HG02840 (cell line): ENCODE results near the gene LIPT2.

Experiments
- ATAC-seq: cut with Tn5 transposase; IDR thresholded peaks from one replicate; pipeline ENCODE4 v1.9.1; 2021; ENCODE audit warnings: mild to moderate bottlenecking, moderate library complexity, moderate number of reproducible peaks; ENCODE audit not compliant: unreplicated experiment, low FRiP score

LIPT2 gene

DNA sequence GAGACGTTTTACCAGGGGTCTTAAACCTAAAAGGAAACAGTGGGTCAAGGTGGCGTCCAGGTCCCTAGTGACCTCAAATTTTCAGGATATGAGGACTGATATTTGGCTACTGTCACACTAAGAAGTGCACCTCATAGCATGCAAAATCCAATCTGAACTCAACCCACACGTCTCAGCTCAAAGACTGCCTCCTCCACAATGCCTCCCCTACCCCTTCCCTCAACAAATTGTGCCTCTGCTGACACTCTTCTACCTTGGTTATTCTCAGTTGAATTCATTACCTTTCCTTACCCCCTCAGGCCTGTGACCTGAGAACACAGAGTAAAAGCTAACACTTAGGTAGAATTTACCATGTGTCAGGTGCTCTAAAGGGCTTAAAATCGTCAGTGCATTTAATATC, 12.4 kb upstream of the LIPT2 start:
- ATAC-seq, result no peak

DNA sequence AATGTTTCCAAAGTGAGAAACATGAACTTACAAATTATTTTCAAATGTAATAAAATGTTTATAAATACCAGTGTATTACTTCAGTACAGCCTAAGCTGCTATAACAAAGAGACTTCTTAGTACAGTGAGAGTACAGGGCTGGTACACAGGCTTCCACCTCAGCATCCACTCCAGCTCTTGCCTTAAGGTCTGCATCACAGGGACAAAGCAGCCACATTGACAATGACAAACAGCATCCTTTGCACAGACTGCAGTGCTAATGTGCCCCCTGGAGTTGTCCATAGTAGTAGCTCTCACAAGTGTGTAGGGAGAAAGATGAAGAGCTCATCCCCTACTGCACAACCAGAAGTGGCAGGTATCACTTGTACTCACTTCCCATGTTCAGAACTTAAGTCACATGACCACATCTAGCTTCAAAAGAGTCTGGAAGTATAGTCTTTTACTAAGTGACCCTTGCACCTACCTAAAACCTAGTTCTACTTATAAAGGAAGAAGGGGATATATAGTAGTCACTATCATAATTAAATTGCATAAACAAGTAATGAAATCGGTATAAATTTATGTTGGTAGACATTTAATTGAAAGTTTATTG, 10.7 kb upstream of the LIPT2 start:
- no peak for ATAC-seq

DNA sequence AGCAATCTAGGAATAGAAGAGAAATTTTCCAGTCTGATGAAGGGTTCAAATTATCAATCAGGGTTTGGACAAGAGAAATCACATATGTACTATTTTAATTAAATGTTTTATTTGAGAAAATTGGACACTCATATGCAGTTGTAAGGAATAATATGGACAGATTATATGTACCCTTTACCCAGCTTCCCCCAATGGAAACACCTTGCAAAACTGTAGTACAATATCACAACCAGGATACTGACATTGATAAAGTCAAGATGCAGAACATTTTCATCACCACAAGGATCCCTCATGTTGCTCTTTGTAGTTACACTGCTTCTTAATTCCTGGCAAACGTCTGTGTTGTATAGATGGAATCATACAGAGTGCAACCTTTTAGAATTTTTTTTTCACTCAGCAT, 1.4 kb upstream of the LIPT2 start:
- no peak for ATAC-seq

DNA sequence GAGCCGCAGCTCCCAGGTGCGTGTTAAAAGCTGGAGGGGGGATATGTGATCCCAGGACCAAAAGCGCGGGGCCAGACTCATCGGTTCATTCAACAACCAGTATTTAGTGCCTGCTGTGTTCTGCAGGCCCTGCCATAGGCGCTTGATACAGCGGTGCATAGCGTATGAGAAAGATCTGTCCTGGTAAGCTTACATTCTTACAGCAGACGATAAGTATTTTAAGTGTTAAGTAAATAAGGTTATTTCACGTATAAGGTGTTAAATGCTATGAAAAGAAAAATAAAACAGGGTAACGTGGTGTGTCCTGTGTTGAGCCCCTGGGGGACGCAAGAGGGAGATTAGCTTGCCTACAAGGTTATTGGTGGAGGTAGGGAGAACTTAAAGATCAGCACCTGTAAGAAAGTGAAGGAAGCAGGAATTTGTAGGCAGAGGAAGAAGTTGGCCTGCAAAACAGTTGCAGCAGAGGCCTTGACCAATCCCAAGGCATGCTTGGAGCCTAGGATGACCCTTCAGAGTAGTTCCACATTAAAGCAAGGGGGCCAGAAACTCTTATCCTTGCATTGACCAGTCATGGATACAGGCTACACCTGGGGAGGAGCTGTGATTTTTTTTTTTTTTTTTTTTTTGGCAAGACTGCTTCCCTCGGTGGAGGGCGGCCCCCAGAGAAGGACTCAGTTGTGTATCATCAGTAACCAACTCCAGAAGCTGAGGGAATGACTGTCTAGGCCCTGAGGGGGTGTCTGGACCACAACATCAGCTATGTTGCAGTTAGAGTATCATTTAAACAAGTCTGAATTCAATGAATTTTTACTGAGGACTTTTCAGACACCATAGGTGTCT, 487 bp upstream of the LIPT2 start:
- ATAC-seq, result no peak

DNA sequence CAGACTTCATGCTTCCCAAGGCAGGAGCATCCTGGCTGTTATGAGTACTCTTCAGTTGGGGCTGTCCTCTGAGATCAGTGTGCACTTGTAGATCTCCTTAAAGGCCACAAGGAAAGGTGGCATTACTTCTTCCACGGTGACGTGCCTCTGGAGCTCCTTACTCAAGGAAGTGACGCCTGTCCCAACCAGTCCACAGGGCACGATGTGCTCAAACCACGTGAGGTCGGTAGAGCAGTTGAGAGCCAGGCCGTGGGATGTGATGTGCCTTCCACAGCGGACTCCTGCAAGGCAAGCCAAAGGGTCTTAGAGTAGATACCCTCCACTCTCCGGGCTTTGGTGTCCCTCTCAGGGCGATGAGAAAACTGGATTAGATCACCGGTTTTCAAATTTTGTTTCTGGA, 1.4 kb downstream of the LIPT2 start:
- ATAC-seq, result no peak

DNA sequence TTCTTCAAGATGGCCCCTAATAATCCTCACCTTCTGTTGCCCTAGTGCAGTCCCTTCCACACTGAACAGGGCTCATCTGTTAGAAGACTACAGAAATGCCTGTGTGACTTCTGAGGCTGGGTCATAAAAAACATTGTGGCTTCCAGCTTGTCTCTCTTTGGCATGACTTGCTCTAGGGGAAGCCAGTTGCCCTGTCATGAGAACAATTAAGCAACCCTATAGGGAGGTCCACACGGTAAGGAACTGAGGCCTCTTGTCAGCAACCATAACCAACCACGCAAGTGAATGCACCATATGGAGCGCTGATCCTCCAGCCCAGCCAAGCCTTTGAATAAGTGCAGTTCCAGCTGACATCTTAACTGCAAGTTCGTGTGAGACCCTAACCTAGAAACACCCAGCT, 2.6 kb downstream of the LIPT2 start:
- no peak for ATAC-seq

DNA sequence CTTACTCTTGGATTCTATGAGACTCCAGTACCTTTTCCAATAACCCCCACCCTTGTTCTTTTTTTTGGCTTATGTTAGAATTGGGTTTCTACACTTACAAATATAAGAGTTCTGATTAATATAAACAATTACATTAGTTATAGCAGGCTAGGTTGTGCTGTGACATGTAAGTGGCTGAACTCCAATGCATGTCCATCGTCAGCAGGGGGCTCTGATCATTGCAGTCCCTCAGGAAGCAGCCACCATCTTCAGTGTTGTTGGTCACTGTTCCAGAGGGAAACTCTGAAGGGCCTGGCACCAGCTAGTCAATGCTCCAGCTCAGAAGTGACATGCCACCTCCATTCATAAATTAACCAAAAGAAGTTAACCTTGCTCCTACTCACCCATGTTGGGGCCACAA, 5.6 kb downstream of the LIPT2 start:
- no peak for ATAC-seq

DNA sequence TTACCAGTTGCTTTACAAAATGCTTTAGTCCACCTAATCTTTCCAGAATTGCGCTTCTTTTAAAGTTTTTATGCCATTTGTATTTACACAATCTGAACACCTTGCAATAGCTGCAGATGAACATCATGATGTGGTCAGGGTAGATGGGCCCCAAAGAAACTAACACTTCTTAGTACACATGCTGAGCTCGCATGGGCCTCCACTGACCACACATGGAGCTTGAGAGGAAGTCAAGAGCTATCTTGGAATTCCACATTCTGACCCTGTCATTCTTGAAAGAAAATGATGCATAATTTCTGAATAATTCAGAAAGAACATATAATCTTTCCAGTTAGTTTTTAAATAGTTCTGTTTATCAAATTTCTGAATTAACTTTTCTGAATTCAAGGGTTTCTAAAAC, 7.7 kb downstream of the LIPT2 start:
- ATAC-seq, result no peak

DNA sequence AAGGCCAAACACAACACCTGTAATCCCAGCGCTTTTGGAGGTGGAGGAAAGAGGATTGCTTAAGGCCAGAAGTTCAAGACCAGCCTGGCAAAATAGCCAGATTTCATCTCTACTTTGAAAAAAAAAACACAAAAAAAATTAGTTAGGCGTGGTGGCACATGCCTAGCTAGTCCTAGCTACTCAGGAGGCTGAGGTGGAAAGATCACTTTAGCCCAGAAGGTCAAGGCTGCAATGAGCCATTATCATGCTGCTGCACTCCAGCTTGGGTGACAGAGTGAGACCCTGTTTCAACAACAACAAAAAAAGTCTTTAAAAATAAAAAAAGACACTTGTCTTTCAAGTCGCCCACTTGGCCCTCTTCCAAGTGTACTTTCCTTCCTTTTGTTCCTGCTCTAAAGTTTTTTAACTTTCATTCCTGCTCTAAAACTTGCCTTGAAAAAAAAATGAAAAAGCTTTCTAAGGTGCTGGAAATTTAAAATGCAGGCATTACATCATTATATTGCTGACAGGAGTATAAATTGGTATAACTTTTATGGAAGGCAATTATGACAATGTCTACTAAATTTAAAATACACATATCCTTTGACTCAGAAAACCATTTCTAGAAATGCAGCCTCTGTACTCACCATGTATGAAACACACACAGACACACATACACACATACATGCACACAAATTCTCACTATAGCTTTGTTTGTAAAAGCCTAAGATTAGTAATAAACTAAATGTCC, 12.7 kb downstream of the LIPT2 start:
- ATAC-seq, result no peak

DNA sequence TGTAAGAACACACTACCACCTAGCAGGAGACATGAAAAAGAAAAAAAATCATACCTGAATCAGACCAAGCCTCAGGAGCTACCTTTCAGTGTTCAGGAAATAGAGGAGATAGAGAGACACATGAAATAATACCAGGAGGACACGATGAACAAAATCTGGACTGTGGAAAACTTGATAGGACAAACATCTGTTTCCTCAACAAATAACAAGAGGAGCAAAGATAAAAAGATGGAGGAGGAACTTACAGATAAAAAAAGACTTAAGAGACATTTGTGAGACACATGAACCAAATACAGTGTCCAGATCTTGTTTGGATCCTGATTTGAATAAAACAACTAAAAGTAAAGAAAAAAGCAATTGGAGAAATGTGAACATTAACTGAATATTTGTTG, 13.8 kb downstream of the LIPT2 start:
- ATAC-seq, result no peak

DNA sequence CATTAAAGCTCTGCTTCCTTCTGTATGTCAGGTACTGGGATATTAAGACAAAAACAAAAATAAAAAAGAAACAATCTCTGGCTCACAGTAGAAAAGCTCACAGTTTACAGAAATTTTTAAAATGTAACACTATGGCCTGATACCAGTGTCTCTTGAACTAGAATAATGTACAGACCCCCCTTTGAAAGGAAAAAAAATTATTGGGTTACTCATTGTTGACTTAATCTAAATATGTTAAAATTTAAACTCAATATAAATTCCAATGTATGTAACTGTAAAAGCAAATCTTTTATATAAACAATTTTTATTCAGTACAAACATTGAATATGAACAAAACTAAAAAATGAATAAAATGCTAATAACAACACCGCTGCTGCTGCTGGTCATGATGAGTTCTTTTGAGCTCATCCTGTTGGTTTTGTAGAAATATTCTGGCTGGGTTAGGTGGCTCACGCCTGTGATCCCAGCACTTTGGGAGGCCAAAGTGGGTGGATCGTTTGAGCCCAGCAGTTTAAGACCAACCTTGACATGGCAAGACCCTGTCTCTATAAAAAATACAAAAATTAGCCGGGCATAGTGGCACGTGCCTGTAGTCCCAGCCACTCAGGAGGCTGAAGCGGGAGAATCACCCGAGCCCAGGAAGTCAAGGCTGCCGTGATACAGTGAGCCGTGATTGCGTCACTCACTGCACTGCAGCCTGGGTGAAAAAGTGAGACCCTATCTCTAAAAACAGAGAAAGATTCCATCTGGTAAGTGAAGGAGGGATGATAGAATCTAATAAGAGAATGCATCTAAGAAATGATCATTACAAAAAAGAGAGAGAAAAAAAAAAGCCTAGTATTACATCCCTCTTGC, 14.4 kb downstream of the LIPT2 start:
- no peak for ATAC-seq

DNA sequence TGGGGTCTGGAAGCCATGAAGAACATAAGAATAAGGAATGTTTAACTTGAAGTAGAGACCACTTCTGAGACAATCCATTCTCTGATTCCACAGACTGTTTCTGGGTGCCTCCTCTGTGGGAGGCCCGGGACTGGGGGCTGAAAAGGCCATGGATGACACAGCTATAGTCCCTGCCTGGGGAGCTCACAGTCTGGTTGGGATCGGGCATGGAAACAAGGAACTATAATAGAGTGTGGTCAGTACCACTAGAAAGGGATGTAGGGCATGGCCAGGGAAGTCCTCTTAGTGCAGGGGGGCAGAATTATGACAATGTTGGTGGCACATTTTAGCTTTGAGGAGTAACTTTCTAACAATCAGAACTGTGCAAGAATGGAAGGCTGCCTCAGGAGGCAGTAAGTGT, 17.0 kb downstream of the LIPT2 start:
- ATAC-seq, result no peak

DNA sequence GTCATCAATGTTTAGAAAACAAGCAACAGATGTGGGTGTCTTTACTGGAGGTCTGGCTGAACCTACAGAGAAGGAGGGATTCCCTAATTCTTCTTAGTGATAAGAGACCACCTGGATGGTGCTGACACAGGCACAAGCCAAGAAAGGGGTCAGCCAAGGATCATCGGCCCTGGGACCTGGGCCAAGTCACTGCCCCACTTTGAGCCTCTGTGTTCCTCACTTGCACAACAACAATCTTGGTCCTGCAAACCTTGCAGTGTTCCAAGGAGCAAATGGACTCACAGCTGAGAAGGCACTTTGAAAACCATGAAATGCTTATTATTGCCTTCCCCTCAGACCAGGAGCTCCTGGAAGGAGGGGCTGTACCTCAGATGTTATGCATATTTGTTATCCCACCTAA, 19.2 kb downstream of the LIPT2 start:
- ATAC-seq, result no peak

DNA sequence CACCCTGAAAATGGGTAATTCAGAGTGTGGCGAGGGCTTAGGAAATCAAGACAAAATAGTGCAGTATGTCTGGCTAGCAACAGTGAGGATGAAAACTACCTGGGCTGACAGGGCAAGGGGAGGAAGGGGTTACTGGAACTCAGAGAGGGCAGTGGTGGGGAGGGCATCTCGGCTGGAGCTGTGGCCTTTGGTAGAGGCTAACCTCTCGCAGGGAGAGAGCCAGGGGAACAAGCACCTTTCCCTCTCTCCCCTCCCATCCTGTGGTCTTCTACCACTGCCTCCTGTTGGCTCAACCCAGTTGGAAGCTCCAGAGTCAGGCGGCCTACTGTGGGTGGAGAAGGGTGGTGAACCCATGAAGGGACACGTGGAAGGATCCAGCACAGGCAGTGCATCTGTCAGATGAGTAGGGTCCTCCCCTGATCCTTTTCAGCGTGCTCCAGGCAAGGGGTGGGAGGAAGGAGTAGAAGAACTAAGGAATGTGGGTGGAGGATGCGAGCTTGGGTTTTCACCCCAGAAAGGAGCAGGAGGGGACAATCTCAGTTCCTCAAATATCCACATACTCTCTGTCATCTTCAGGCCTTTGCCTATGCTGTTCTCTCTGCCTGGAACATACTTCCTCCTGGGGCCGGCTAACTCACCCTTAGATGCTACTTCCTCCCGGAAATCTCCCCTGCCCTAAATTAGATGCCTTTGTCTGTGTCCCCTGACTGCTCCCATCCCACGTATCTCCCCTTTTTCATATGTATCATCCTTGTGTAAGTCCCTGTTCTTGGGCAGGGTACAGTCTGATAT, 19.9 kb downstream of the LIPT2 start:
- no peak for ATAC-seq

DNA sequence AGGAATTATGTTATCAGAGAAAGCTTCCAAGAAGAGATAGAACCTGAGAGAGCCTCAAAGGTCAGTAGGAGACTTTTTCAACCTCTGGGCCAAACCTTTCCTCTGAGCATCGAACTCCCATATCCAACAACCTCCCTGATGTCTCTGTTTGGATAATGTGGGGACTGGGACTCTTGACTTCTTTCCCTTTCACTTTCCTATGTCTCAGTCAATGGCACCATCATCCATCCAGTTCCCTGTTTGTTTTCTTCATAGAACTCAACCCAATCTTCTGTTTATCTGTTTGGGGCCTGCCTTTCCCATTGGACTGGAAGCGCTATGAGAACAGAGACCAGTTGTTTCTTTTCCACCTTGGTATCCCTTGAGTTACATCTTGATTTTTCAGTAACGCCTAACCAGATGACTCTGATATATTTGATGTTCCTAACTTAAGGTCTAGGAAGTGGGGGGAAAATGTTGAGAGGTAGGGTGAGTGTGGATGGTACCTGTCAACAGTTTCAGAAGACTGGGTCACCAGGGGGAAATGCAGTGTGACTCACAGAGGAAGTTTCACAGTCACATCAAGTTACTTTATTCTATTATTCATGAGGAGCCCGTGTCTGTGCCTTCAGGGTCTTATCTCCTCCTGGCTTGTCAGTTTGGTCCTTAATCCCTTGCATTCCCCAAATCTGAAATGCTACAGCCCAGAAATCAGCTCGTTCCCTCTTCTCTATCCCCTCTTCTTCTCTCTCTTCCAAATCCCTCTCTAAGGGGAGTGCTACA, 21.7 kb downstream of the LIPT2 start:
- ATAC-seq, result no peak

DNA sequence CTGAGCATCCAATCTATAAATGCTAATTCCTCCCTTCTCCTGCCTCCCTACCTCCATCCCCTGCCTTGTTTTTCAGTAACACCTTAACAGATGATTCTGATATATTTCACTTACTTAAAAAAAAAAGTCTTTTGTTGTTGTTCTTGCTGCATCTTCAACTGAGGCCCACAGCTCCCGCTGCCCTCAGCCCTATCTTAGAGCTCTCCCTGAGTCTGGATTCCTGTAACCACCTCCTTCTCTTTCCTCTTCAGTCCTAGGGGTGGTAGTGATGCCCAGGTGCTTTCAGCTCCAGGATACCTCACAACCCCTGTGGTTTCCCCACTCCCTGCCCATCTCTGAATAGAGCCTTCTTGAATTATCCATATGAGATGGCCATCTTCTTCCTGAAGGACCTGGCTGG, 22.5 kb downstream of the LIPT2 start:
- ATAC-seq, result no peak

DNA sequence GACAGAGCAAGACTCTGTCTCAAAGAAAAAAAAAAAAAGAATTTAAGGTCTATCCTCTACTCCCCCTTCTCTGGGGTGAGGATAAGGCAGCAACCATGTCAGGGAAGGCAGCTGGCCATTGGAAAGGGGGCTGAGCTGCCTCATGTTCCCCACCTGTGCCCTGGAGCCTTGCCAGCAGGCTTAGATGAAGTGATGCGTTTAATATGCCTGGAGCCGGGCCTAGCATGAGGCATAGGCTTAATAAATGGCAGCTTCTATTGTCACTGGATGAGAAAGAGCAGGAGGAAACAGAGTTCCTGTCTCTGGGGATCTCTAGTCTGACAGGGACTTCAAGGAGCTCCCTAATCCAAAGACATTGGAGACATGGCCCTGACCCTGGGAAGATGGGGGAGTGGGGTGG, 23.0 kb downstream of the LIPT2 start:
- ATAC-seq, result no peak

DNA sequence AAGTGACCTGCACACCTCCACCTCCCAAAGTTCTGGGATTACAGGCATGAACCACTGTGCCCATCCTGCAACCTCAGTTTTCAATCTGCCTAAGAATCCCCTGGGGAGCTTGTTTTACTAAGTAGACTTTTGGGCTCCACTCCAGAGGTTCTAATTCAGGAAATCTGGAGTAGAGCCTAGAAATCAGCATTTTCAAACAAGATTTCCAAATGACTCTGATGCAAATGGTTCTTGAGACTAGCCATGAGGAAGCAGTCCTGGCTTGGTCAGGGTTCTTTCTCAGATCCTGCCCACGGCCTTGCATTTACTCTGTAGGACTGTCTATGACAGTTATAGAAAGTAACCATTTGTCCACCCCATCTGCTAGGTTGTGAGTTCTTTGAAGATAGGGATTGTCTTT, 24.6 kb downstream of the LIPT2 start:
- no peak for ATAC-seq

DNA sequence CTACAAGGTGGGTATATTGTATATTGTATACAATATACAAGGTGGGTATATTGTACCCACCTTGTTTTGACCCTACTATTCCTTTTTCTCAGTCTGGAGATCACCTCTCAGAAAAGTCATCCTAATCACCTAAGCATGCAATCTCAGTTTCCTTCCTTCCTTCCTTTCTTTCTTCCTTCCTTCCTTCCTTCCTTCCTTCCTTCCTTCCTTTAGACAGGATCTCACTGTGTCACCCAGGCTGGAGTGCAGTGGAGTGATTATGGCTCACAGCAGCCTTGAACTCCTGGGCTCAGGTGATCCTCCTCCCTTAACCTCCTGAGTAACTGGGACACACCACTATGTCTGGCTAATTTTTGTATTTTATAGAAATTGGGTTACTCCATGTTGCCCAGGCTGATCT, 25.0 kb downstream of the LIPT2 start:
- no peak for ATAC-seq
